ENCODE measurements around the gene CAND1. TPM values are rescaled to one million over a fixed set of nuclear protein-coding genes. Genes with fewer than 3 reads are reported as not detected.
"Not testable (repeated sequence)": the region's sequence is repeated elsewhere in the genome, so short reads cannot be mapped to it uniquely, and the experiment has no call there.

CAND1 gene
- total RNA-seq, 1 donor from 2014 or later = 83.6 TPM

DNA sequence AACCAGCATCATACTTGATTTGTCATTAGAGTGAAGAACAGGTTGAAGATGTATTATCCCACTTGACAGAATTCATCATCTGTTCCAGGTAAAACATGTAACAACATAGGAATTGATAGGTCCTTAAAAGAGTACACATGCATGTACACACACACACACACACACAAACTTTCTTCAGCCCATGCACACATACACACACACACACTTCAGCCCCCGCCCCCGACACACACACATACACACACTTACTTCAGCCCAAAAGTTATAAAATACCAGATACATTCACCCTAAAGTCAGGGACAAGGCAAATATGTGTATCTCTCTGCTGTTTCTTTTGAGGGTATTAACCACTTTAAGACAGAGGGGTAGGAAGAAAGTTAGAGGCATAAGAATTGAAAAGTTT, 15.4 kb downstream of the CAND1 start:
- no peak for ATAC-seq

DNA sequence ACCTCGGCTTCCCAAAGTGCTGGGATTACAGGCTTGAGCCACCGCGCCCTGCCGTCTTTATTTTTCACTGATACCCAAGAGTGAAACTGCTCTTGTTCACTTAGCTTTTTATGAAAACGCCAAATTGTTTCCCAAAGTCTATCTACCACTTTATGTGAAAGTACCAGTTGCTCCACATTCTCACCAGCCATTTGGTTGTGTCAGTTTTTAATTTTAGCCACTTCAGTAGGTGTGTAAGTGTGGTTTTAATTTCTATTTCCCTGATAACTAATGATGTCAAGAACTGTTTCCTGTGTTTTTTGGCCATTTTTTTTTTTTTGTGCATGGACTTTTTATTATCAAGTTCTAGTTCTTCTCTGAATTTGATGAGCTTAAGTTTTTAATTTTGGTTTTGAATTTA, 17.1 kb downstream of the CAND1 start:
- ATAC-seq = no peak

DNA sequence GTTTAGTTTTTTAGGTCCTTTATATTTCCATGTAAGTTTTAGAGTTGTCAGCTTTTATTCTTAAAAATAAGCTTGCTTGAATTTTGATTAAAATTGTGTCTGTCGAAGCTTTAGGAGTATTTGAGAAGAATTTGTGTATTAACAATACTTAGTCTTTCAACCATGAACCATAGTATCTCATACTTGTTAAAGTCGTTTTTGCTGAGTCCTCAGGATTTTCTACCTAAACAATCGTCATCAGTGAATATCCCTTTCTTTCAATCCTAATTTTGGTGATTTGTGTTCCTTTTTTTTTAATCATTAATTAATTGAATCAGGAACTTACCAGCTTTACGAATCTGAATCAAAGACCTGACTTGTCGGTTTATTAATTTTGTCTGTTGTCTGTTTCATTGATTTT, 18.2 kb downstream of the CAND1 start:
- no peak for ATAC-seq

DNA sequence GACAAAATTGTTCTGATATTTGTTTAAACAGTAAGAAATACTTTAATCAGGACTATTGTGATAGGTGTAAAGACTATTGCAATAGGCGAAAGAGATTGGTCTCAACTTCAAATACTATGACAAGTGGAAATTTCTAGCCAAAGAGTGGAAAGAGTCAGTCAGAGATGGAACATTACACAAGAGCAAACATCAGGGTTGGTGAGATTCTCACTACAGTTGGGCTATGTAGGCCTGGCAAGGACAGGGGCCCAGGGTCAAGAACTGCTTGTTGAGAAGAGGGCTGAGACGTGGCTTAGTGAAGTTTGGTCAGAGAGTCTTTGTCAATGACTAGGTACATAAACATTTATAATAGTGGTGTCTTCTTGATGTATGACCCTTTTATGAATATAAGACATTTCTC, 19.4 kb downstream of the CAND1 start:
- ATAC-seq = no peak

DNA sequence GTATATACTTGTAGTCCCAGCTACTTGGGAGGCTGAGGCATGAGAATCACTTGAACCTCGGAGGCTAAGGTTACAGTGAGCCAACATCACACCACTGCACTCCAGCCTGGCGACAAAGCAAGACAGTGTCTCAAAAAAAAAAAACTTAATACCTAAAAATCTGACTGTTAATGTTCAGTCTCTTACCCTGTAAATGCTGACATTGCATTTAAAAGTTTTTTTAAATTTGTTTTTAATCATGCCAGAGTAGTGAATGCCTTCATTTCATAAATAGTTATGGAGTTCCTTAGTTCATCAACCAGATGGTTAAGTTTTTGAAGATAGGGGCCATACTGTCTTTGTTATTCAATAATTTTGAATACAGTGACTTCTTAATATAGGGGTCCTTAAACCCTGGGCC, 21.2 kb downstream of the CAND1 start:
- no peak for ATAC-seq

DNA sequence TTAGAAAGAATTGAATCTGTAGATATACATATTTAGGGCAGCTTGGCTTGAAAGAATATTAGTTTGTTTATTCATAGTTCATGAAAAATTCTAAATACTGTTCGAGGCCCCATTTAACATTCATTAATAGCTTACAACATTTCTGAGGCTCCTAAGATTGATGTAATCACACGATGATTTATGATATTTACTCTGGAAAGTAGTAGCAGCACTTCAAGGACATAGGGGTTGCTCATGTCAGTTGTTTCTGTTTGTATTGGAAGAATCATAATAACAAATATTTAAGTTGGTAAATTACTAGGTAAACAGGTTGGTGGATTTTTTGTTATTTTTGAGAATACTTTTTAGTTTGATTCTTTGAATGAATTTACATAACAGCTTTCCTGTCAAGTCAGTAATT, 30.4 kb downstream of the CAND1 start:
- ATAC-seq = no peak

DNA sequence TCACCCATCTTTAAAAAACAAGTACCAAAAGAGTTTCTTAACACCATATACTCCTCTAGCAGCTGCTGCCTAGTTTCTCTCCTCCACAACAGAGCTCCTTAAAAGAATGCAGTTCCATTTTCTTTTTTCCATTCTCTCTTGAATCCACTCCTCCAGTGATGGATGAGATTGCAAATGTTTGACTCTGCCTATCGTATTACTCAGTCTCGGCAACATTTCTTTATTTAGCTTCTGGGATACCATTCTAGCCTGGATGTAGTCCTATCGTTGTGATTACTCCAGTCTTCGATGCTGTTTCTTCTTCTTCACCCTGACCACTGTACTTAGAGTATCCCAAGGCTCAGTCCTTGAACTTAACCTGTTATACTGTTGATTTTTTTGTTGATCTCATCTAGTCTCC, 30.8 kb downstream of the CAND1 start:
- ATAC-seq = no peak

DNA sequence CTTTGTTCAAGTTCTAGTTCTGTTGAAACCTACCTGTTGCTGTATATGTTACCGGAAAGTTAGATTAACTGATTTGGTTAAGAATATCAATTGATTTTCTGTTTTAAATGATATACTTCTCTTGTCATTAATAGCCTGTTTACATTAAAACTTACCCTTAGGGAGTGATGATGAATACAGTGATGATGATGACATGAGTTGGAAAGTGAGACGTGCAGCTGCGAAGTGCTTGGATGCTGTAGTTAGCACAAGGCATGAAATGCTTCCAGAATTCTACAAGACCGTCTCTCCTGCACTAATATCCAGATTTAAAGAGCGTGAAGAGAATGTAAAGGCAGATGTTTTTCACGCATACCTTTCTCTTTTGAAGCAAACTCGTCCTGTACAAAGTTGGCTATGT, 33.0 kb downstream of the CAND1 start:
- no peak for ATAC-seq

DNA sequence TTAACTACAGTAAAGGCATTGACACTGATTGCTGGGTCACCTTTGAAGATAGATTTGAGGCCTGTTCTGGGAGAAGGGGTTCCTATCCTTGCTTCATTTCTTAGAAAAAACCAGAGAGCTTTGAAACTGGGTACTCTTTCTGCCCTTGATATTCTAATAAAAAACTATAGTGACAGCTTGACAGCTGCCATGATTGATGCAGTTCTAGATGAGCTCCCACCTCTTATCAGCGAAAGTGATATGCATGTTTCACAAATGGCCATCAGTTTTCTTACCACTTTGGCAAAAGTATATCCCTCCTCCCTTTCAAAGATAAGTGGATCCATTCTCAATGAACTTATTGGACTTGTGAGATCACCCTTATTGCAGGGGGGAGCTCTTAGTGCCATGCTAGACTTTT, 36.4 kb downstream of the CAND1 start:
- no peak for ATAC-seq

DNA sequence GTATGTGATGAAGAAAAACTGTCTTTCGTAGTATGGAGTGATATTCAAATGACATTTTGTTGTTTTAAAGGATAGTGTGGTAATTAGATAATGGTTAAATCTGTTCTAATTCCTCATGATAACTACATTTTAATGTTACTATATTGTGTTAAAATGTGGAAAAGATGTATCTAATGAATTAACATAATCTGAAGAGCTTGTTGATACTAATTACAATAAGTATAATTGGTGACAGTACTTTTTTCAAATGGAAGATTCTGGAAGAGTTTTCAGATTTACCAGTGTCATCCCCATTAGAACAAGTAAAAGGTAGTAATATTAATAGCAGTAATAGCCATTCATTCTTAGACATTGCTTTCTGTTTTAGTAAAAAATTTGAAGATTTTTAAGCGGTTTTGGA, 37.6 kb downstream of the CAND1 start:
- no peak for ATAC-seq

DNA sequence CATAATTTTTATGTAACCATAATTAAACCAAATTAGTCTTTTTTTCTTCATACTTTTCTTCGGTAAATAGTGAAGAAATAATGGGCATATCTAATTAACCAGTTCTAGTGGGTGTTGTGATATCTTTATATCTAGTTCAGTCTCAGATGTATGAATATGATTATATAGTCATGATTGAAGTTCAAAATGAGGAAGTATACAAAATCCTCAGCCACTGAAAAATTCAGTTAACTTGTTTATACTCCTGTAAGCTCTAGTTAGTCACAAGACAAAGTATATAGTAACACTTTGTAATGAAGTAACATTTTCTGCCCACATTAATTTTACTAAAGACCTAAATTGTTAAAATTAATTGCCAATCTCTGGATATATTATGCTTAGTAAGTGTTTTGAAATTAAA, 46.5 kb downstream of the CAND1 start:
- ATAC-seq = no peak

DNA sequence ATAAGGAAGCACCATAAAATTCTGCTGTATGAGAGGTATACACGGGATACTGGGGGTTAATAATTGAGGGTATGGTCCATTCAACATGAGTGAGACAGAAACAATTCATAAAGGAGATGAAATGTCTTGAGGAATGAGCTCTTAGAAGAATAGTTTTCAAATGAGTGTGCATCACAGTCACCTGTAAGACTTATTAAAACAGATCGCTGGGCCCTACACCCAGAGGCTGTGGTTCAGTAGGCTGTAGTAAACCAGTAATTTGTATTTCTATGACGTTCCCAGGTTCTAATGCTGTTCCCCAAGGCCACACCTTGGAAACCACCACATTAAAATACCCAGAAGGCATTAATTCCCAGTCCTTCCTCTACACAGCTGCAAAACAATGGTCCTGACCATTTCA, 49.6 kb downstream of the CAND1 start:
- no peak for ATAC-seq

DNA sequence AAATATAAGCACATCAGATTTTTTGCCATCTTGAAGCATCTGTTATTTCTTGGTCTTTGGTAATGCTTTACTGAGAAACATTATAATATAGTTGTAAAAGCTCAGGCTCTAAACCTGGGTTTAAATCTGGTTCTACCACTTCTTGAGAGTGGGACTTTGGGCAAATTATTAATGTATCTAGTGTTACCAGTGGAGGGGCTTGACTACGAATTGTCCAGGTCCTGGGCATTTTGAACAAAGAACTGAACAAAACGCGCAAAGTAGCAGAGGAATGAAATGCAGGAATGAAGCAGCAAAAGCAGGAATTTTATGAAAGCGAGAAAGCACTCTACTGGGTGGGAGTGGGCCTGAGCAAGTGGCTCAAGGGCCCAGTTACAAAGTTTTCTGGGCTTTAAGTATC, 50.8 kb downstream of the CAND1 start:
- no peak for ATAC-seq

DNA sequence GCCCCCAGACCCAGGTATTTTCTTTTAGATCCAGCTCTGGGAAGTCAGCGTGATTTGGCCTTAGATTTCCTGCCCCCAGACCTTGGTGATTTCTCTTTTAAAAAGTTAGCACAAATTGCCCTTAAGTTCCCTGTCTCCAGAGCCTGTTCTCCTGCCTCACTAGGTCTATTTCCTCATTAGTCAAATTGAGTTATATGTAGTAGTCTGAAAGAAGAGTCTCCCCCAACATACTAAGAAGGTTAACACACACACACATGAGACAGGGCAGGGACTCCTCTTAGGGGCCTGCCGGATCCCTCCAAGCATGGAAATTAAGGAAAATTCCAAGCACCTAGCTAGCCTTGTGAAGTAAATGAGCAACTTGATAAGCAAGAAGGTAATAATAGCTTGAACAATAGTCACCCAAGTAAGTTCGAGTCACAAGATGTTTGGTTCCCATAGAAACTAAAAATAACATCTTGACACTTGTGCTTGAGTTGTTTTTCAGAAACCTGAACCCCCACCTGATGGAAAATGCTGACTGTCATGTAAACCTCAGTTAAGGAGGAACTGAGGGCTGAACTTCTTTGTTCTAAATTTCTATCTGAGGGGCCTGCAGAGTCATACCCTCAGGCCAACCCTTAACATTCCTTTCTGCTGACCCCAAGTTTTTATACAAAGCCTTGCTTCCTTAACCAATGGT, 51.6 kb downstream of the CAND1 start:
- ATAC-seq = no peak

DNA sequence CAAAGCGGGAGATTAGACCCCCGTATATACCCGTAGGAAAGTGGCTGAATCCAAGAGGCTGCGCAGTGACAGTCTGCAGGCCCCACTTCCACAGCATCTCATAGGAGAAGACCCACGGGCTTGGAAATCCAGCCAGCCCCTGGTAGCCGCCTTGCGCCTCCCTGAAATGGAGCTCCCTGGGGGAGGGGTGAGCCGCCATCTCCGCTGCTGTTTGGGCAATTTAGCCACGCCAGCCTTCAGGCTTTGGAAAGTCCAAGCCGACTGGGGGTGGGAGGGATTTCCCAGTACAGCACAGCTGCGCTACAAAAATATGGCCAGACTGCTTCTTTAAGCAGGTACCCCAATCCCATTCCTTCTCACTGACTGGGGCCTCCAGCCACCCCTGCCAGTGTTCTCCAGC, 53.4 kb downstream of the CAND1 start:
- no peak for ATAC-seq

DNA sequence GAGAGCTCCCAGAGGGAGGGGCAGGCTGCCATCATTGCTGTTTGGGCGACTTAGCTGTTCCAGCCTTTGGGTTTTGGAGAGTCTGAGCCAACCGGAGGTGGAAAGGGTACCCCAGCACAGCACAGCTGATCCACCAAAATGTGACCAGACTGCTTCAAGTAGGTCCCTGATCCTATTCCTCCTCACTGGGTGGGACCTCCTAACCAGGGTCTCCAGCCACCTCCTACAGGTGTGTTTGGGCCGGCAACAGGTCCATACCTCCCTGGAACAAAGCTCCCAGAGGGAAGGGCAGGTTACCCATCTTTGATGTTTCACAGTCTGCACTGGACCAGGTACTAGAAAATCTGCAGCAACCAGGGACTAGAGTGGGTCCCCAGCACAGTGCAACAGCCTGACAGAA, 53.8 kb downstream of the CAND1 start:
- ATAC-seq = no peak

DNA sequence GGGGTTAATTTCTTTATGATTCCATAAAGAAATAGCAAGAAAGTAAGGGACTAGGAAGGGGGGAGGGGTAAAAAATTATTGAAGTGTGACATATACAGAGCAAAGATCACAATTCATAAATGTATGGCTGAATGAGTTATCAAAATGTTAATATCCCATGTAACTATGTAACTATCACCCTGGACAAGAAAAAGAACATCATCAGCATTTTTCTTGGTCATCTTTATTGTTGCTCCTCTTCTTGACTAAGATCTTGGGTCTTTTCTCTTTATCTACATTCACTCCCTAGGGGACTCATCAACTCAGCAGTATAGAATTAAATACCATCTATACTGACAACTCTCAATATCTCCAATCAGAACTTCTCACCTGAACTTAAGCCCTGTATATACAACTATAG, 57.5 kb downstream of the CAND1 start:
- no peak for ATAC-seq

DNA sequence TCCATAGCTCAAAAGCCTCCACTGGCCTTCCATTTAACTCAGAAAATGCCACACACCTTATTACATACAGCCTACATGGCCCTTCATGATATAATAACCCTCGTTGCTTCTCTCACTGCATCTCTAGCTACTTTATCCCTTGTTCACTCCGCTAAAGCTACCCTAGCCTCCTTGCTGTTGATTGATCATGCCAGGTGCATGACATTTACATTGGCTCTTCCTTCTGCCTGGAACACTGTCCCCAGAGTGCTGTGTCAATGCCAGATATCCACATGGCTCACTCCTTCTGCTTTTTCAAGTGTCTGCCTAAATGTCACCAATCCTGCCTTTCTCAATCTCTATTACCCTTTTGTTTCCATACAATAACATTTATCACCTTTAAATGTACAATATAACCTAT, 58.3 kb downstream of the CAND1 start:
- ATAC-seq = no peak

DNA sequence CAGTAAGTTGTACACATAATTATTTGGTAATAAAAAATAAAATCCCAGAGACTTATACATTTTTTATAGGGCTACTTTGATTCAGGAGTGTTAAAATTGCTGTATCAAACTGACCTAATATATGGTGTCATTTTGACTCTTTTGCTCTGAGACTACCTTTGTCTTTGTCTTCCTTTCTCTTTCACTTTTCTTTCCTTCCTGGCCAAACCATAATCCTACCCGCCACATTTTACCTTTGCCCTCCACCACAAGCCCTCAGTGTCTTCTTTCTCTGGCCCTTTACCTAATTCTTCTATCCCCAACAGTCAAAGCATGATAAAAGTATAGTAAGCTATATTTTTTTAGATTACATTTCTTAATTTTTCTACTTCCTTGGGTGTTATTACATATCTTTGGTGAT, 62.0 kb downstream of the CAND1 start:
- no peak for ATAC-seq

DNA sequence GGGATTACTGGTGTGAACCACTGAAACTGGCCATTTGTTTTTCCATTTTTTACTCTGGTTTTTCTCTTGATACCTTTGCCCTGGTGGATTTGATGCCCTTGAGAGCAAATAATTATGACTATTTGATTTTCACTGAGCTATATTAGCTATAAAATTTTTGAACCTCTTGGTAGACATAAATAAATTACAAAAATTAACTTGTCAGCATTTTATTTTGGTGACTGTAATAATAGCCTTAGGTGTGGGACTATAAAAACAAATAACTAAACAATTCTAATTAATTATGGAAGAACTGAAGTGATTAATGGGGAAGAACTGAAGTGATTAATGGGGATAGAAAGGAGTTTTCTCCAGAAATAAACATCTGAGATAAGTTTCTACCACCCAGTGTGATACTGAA, 62.7 kb downstream of the CAND1 start:
- ATAC-seq = no peak

DNA sequence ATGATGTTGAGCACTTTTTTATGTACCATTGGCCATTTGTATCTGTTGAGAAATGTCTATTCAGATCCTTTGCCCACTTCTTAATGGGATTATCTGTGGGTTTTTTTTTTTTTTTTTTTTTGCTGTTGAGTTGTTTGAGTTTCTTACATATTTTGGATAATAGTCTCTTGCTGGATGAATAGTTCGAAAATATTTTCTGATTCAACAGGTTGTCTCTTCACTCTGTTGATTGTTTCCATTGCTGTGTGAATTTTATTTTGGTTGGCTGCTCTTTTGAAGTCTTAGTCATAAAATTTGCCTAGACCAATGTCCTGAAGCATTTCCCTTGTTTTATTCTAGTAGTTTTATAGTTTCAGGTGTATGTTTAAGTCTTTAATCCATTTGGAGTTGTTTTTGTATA, 64.5 kb downstream of the CAND1 start:
- ATAC-seq = no peak

DNA sequence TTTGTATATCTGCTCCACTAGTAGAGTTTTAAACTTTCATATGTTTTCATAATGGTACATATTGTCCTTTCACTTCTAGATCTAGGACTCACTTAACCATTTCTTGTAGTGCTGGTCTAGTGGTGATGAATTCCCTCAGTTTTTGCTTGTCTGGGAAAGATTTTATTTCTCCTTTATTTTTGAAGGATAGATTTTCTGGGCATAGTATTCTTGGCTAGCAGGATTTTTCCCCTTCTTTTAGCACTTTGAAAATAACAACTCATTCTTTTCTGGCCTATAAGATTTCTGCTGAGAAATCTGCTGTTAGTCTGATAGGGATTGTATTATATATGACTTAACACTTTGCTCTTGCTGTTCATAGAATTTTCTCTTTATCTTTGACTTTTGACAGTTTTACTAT, 69.3 kb downstream of the CAND1 start:
- no peak for ATAC-seq

DNA sequence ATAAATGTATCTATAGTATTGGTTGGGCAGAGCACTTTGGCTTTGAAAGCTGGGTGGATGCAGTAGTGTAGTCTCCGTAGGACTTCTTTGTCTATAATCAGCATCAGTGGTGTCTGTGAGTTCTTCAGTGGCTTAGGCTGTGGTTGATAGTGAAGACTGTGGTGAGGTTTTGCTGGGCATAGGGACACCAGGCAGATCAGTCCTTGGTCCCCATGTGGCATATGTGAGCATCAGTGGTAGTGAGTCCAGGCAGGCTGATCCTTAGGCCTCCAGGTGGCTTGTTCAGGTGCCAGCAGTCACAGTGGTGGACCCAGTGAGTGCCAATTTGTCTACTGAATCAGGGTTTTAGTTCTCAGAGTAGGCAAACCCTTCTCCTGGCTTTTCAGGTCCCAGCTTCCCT, 70.4 kb downstream of the CAND1 start:
- no peak for ATAC-seq

DNA sequence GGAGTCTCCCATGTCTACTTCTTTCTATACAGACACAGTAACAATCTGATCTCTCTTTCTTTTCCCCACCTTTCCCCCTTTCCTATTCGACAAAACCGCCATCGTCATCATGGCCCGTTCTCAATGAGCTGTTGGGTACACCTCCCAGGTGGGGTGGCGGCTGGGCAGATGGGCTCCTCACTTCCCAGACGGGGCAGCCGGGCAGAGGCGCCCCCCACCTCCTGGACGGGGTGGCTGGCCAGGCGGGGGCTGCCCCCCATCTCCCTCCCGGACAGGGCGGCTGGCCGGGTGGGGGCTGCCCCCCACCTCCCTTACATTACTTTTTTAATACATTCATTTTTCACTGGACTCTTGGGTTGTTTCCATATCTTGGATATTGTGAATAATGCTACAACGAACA, 71.9 kb downstream of the CAND1 start:
- not testable (repeated sequence) for ATAC-seq

DNA sequence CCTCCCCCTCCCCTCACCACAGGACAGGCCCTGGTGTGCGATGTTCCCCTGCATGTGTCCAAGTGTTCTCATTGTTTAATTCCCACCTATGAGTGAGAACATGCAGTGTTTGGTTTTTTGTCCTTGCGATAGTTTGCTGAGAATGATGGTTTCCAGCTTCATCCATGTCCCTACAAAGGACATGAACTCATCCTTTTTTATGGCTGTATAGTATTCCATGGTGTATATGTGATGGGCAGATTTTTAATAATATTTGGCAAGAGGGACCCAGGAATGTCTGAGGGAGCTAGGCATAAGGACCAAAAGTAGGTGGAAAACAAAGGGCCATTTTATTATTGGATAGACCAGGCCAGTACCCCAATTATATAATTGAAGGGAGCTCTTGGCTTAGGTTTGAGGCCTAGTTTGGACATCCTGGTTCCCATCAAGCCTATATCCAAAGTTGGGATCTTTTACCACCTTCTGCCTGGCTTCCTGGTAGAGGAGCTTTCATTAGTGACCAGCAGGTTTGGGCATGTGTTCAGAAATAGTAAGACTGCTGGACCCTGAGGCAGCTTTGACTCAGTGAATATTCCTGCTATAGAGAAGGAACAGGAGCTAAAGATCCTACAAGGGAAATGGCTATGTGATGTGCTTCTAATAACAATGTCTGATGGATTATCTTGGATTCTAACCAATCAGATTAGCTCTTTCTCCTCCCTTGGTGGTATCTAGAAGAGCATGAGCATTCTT, 76.0 kb downstream of the CAND1 start:
- no peak for ATAC-seq

Data from esophagus mucosa (tissue), 1 donor.